Lung microvascular endothelial cell (primary cell): Measurements from ENCODE around the gene ANKRD52. TPM values are rescaled to one million over a fixed set of nuclear protein-coding genes. Genes with fewer than 3 reads are reported as not detected.

Source experiments
- DNase-seq, 2 donors: peaks; one replicate each; pipeline versions ENCODE4 v3.0.0 to v3.0.0-alpha.2; 2010; ENCODE audit warnings: low read depth in 2 of 2
- total RNA-seq: library from RNA; depleted of rRNA; stranded (reverse); fragments of >200 nt; gene quantifications from 2 replicates; pipeline ENCODE4 v1.2.1, GENCODE V29; 2014

The ANKRD52 gene
- total RNA-seq, 1 donor from 2014 or later = 10.7 TPM

- no peak for DNase-seq
Measured at GRCh38 chr12:56212361-56212760, 45.8 kb downstream of the ANKRD52 start.

GRCh38 chr12:56208006-56208405, 50.2 kb downstream of the ANKRD52 start:
- no peak for DNase-seq

- peak; percentile 74 to 79 for DNase-seq
Measured at GRCh38 chr12:56206452-56207166, 51.6 kb downstream of the ANKRD52 start.

DNA sequence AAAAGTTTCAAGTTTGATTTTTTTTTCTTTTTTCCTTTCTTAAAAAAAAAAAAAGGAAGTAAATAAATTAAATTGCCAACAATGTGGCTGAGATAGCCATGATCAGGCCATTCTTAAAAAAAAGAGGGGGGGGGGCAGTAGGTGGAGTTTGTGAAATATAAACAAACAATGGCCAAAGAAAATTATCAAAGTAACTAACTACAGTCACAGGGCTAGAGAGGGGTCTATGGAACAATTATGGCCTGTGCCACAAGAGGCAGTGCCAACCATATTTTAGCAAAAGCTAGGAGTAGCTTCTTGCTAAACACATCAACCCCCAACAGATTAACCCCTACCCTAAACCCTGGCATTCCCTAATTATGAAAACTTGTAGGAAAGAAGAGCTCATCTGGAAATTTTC, 52.7 kb downstream of the ANKRD52 start:
- no peak for DNase-seq

DNA sequence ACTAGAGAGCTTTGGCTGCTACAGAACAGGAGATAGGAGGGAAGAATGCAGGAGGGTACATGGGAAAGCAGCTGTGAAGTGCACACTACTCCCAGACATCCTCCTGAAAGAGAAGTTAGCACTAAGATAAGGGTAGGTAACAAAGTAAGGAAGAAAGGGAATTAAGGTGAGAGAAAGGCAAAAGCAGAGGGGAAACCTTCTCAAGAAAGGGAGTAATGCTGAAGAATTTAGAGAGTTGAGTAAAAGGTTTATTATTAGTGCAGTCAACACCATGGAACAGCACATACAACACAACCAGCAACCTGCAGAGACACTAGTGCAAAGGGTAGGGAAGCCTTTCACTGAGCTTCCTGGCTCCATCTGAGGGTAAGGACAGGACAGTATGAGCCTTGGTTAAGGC, 53.9 kb downstream of the ANKRD52 start:
- no peak for DNase-seq

- DNase-seq = no peak
Measured at GRCh38 chr12:56202838-56203237, 55.3 kb downstream of the ANKRD52 start.

- DNase-seq = peak in 1 of 2 donors; percentile 22
Measured at GRCh38 chr12:56202366-56202765, 55.8 kb downstream of the ANKRD52 start.

DNA sequence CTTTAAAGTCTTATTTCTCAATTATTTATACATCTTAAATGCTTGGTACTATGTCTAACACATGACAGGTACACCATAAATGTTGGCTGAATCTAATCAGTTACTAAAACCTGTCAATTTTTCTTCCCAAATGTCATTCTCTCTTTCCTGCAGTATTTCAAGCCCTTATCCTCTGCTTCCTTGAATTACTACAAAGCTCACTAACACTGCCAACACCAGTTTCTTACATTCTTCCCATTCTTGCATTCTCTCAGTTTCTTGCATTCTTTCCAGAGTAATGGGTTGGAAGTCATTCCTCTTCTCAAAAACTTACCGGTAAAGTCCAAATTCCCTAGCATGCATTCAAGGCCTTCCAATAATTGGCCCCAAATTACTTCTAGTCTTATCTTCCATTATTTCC, 59.3 kb downstream of the ANKRD52 start:
- no peak for DNase-seq

DNA sequence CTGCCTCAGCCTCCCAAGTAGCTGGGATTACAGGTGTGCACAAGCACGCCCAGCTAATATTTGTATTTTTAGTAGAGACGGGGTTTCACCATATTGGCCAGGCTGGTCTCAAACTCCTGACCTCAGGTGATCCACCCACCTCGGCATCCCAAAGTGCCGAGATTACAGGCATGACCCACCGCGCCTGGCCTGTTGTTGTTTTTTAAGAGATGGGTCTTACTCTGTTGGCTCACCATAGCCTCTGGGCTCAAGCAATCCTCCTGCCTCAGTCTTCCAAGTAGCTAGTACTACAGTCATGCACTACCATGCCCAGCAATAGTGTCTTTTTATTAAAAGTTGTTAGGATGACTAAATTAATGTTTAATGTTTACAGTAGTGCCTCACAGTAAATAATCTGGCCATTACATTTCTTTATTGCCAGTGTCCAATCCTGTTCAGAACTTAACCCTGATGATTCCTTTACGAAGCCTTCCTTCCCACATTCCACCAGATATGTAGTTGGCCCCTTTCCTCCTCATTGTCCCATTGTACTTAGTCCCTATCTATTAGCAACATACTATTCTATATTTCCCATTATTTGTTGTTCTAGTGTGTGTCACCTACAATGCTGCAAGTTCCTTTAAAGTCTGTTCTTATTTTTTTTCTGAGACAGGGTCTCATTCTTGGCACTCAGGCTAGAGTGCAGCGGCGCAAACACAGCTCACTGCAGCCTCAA, 60.1 kb downstream of the ANKRD52 start:
- peak; percentile 28 to 34 for DNase-seq

DNA sequence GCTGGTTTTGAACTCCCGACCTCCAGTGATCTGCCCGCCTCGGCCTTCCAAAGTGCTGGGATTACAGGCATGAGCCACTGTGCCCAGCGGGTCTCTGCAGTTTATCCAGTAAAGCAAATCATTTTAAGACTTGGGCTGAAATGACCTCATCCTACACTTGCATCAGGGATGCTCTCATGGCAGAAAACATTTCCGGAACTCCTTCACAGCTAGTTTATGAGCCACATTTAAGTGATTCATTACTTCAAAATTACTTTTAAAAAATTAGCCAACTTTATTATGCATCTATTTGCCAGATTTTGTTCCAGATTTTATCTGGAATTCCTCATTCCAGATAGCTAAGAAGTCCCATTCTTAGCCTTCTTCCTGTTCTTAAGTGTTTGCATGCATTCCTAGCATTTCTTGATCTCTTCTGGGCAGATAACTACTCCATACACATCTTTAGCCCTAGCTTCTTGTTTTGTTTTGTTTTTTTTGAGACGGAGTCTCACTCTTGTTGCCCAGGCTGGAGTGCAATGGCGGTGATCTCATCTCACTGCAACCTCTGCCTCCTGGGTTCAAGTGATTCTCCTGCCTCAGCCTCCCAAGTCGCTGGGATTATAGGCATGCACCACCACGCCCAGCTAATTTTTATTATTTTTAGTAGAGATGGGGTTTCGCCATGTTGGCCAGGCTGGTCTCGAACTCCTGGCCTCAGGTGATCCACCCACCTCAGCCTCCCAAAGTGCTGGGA, 61.2 kb downstream of the ANKRD52 start:
- DNase-seq = peak in 1 of 2 donors; percentile 96

DNA sequence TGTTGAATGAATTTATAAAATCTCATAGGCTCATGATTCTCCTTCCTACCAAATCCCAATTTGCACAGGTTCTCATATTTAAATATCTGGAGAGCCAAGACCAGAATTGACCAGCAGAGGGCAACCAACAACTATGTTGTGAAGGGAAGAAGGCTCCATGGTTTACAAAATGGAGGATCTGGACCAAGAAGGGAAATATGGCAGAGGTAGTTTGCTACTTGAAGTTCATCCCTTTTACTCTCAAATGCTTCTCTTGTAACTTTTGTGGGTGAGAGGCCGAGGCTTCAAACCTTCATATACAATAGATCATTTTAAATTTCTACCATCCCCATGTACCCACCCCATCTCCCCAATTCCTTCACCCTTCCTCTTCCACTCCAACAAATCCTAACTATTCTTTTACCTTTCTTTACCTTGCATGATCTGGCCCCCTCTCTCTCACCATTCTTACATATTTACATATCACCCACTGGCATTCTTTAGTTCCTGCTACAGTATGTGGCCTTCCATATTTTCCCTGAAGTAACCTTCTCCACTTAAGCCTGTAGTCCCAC, 65.1 kb downstream of the ANKRD52 start:
- DNase-seq = peak; percentile 91 to 92

DNA sequence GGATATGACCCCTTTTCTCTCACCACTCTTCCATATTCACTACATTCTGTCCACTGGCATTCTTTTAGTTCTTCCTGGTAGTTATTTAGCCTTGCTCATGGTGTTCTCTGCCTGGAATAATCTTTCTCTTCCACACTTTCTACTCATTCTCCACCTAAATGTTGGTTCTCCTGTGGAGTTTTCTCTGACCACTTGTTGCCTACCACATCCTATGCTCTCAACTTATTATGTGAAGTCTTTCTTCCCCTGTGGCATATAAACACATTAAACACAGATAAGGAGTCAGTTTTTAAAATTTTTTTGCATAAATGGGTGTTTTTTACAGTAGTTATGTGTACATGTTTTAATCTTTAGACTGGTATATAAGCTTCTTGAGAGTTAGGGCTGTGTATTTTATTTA, 65.6 kb downstream of the ANKRD52 start:
- DNase-seq = no peak

GRCh38 chr12:56190695-56191155, 67.5 kb downstream of the ANKRD52 start:
- DNase-seq = no peak

GRCh38 chr12:56189918-56190694, 68.1 kb downstream of the ANKRD52 start:
- peak; percentile 90 to 91 for DNase-seq

GRCh38 chr12:56189099-56189917, 68.9 kb downstream of the ANKRD52 start, which contains the start of gene SMARCC2:
TSS of gene SMARCC2 (minus strand) at chr12:56189483. CDS start at chr12:56189461, 22 bp downstream.
- peak; percentile 86 to 92 for DNase-seq

GRCh38 chr12:56188778-56189098, 69.4 kb downstream of the ANKRD52 start:
- peak in 1 of 2 donors; percentile 21 for DNase-seq

- no peak for DNase-seq
Measured at GRCh38 chr12:56188131-56188777, 69.9 kb downstream of the ANKRD52 start.
